HUES6 (cell line): ENCODE measurements around the gene UNC79.

Experiments
- H3K27ac ChIP-seq: 2 replicates; pipeline ENCODE4 v1.7.0; 2013; ENCODE audit warnings: low read depth, mild to moderate bottlenecking, low read length, inconsistent platforms
- H3K27me3 ChIP-seq: 2 replicates; pipeline ENCODE4 v1.6.1; 2013; ENCODE audit warnings: low read length; ENCODE audit not compliant: control insufficient read depth, insufficient read depth
- H3K36me3 ChIP-seq: 2 replicates; pipeline ENCODE4 v1.6.1; 2013; ENCODE audit warnings: low read length; ENCODE audit not compliant: control insufficient read depth, insufficient read depth
- H3K4me1 ChIP-seq: 2 replicates; pipeline ENCODE4 v1.6.1; 2013; ENCODE audit warnings: low read length; ENCODE audit not compliant: control insufficient read depth, insufficient read depth
- H3K4me3 ChIP-seq: 2 replicates; pipeline ENCODE4 v1.5.1; 2013; ENCODE audit warnings: low read depth, low read length
- H3K9ac ChIP-seq: one replicate; pipeline ENCODE4 v1.6.1; 2013; ENCODE audit warnings: mild to moderate bottlenecking, low read length
- H3K9me3 ChIP-seq: 2 replicates; pipeline ENCODE4 v1.6.1; 2013; ENCODE audit warnings: low read depth, low read length; ENCODE audit not compliant: control insufficient read depth, insufficient read depth

Gene UNC79

DNA sequence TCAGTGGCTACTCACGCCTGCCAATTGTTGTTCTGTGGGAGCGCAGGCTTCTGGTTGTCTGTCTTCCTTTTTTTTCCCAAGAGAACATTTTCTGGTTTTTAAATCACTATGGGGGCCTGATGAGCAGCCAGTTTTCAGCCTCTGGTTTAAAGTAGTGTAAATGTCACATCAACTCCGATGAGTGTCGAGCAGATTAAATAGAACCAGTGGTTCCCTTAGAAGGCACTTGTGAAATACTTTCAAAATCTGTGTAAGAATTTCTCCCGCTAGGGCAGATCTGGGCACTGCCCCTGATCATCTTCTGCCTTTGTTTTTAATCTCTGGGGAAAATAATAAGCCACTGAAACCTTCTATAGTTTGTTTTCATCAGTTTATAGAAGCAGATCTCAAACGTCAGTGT, 227.1 kb downstream of the UNC79 start:
- Histone ChIP-seq H3K36me3 (no peaks in the 10 kb centered on the region), H3K4me1 (peaks cover 6% of the 10 kb centered on the region; the same call in 1 of the 2 replicates), H3K9me3 (no peaks in the 10 kb centered on the region), H3K9ac (no peak overlapping the region), H3K27ac (no peak overlapping the region), H3K27me3 (no peaks in the 10 kb centered on the region), H3K4me3 (no peak overlapping the region)

DNA sequence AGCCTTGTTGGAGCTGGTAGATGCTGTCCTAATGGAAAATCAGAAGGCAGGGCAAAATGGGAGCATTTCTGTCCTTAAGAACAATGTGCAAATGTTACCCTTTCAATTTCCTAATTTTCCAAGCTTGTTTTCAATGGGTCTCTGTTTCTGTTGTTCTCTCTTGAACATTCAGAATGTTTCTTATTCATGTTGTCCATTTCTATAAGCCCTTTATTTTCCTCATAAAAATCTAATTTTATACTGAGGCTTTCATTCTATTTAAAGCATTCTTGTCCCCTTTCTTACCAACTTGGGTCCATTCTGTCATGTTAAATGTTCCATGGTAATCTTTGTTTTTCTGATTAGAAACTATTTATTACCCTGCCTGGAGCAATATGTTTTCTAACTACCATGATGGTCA, 232.6 kb downstream of the UNC79 start:
- no peak overlapping the region for H3K27ac ChIP-seq
- H3K9me3 ChIP-seq, result peaks cover 20% of the 10 kb centered on the region
- H3K4me1 ChIP-seq, result no peaks in the 10 kb centered on the region
- H3K4me3 ChIP-seq, result no peak overlapping the region
- no peaks in the 10 kb centered on the region for H3K36me3 ChIP-seq
- no peak overlapping the region for H3K9ac ChIP-seq
- no peaks in the 10 kb centered on the region for H3K27me3 ChIP-seq

DNA sequence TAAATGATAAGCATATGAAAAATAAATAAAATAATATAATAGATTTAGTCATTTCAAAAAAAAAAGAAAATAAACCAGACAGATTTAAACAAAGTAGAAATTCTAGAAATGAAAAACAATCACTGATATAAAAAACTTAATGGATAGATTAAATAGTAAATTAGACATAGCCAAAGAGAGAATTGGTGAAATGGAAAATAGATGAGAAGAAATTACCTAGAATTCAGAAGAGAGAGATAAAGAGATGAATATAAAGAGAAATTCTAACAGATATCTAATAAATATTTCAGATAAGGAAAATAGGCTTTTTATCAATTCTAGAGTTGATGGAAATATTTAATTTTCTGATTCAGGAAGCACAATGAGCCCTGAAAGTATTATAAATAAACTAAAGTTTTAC, 234.4 kb downstream of the UNC79 start:
- Histone ChIP-seq H3K9me3 (peaks cover 20% of the 10 kb centered on the region), H3K4me3 (no peak overlapping the region), H3K4me1 (no peaks in the 10 kb centered on the region)

DNA sequence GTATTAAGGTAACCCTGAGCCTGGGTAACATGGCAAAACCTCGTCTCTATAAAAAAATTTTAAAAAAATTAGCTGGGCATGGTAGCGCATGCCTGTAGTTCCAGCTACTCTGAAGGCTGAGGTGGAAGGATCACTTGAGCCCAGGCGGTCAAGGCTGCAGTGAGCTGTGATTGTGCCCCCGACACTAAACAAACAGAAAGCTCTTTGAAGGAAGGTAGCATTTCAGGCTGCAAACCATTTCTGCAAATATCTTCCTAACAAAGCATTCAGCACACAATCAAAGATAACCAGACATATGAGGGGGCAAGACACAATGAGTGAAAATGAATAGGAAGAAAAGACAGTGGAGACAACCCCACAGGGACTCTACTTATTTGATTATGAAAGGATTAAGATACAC, 238.9 kb downstream of the UNC79 start:
- Histone ChIP-seq H3K9ac (no peak overlapping the region), H3K4me1 (no peaks in the 10 kb centered on the region), H3K27ac (no peak overlapping the region; the same call in 1 of the 2 replicates), H3K4me3 (no peak overlapping the region), H3K36me3 (no peaks in the 10 kb centered on the region), H3K9me3 (peaks cover 12% of the 10 kb centered on the region), H3K27me3 (no peaks in the 10 kb centered on the region)

More for the DNA sequence above, 234.4 kb downstream of the UNC79 start:
- H3K9ac ChIP-seq, result no peak overlapping the region
- H3K27me3 ChIP-seq, result no peaks in the 10 kb centered on the region
- no peak overlapping the region for H3K27ac ChIP-seq
- no peaks in the 10 kb centered on the region for H3K36me3 ChIP-seq

DNA sequence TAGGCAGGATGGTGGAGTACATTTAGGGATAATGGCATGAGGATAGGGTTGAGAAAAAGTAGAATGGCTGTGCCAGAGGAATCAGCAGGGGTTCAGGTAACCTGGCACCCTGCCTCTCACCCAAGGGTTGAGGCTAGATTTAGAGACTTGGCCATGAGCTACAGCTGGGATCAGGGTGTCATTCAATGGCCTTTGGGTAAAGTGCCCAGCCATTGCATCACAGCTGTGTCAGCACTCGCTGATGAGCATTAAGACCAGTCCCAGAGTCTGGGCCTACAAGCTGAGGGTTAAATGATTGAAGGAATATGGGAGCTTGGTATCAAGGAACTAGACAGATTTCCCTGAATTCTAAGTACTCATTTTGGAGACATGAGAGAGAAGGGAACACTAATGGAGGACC, 243.6 kb downstream of the UNC79 start:
- no peak overlapping the region for H3K9ac ChIP-seq
- H3K4me1 ChIP-seq, result no peaks in the 10 kb centered on the region
- no peaks in the 10 kb centered on the region for H3K27me3 ChIP-seq
- no peaks in the 10 kb centered on the region for H3K36me3 ChIP-seq
- H3K4me3 ChIP-seq, result no peak overlapping the region
- no peak overlapping the region for H3K27ac ChIP-seq
- no peaks in the 10 kb centered on the region for H3K9me3 ChIP-seq

DNA sequence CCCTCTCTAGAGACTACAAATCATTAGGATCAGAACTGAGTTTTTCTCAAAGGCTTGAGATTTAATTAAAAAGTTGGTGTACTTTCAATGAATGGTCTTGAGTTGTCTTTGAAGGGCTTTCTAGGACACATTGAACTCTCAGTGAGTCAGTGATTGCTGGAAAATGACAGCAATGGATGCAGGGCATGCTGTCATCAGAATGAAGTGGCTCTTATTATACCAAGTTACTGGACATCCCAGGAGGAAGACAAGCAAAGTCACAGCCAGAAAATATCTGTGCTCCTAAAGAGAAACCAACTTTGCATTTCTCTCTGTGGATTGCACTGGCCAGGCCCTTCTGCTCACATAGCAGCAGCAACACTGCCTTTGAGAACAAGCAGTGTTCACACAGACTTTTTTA, 244.9 kb downstream of the UNC79 start:
- H3K27ac ChIP-seq, result no peak overlapping the region
- H3K4me1 ChIP-seq, result no peaks in the 10 kb centered on the region

DNA sequence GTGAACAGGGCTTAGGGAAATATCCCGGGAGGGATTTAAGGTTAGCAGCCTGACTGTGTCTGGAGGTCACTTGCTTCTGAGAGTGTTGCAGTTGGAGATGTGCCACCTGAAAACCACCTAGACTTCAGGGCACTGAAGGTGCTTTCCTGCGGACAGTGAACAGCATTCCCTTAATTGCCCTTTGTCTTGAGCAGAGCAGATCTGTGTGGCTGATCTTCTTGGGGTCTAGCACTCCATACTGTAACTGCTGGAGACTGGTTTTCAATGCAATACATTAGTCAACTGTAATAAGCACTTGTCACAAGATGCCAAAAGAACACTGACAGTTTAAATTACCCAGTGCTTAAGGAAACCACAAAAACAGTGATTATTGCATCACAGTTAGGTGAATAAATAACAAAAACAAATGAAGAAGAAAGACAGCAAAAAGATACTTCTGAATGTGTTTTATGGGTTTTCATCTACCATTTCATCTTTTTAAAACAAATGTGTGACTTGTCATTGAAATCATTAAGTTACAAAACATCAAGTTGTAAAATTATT, 245.7 kb downstream of the UNC79 start:
- Histone ChIP-seq H3K9me3 (no peaks in the 10 kb centered on the region), H3K36me3 (no peaks in the 10 kb centered on the region), H3K27me3 (no peaks in the 10 kb centered on the region), H3K9ac (no peak overlapping the region), H3K4me1 (no peaks in the 10 kb centered on the region), H3K4me3 (no peak overlapping the region), H3K27ac (no peak overlapping the region)

More for the DNA sequence above, 244.9 kb downstream of the UNC79 start:
- H3K9ac ChIP-seq, result no peak overlapping the region
- no peak overlapping the region for H3K4me3 ChIP-seq
- no peaks in the 10 kb centered on the region for H3K9me3 ChIP-seq
- H3K36me3 ChIP-seq, result no peaks in the 10 kb centered on the region
- H3K27me3 ChIP-seq, result no peaks in the 10 kb centered on the region

DNA sequence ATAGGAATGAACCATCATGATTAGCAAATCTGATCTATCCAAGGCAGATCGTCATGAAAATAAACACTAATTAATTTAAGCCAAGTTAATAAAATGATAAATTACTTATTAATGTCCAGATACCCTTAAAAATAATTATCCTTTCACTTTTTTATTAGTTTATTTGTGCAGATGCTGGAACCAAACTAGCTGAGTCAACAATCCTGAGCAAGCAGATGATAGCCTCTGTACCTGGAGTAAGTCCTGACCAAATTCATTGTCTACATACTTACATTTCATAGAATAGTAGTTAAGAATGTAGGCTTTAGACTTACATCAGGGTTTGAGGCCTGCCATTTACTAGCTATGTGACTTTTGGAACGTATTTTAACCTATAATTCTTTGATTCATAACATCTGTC, 251.7 kb downstream of the UNC79 start:
- Histone ChIP-seq H3K9ac (no peak overlapping the region), H3K4me3 (no peak overlapping the region), H3K27me3 (no peaks in the 10 kb centered on the region), H3K9me3 (no peaks in the 10 kb centered on the region), H3K27ac (no peak overlapping the region), H3K4me1 (peaks cover 22% of the 10 kb centered on the region), H3K36me3 (no peaks in the 10 kb centered on the region)

DNA sequence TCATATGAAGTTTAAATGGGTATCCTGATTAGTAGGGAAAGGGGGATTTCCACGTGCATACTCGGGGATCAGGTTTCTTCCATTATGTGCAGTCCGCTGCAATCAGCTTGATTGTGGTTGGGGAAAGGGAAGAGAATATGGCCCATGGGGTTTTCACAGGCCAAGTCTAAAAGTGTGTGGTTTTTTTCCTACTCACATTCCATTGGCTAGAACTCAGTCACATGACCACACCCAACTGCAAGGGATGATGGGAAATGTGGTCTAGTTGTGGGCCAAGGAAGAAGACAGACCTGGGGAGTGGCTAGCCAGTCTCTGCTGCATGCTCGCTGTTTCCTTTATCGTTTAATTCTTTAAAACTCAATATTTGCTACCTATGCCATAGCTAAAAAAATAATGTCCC, 252.5 kb downstream of the UNC79 start:
- H3K4me3 ChIP-seq, result no peak overlapping the region

DNA sequence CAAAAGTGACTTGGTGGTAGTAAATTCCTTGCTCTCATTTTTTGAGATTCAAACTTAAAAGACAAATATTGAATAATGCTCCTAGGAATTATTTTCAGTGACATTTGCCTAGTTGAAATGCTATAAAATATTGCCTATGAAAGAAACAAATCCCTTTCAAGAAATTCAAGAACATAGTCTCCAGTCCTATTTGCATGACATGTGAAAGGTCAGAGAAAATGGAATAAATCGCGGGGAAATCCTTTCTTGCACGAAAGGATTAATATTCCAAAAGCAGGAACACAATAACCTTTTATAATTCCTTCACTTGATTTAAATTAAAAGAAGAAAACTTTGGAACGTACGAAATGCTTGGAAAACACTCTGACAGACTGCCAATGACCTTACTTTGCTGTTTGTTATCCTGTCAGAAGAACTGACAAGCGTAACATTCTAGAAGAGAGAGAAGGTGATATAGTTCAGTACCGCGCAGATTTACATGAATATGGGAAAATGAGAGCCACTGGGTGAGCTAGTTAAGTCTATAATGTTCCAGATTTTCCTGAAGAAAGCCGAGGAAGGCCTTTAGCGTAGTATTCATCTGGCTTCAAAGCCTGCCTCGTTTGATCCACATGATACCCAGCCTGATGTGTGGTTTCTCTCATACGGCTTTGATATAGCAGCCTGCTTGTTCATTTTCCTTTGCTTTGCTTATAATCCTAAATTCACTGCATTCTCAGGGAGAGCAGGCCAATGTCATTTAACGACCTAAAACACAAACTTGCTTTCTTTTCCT, 254.6 kb downstream of the UNC79 start:
- H3K27me3 ChIP-seq, result no peaks in the 10 kb centered on the region
- H3K36me3 ChIP-seq, result no peaks in the 10 kb centered on the region
- H3K9ac ChIP-seq, result no peak overlapping the region
- no peak overlapping the region for H3K4me3 ChIP-seq
- no peak overlapping the region for H3K27ac ChIP-seq
- no peaks in the 10 kb centered on the region for H3K9me3 ChIP-seq
- peaks cover 44% of the 10 kb centered on the region for H3K4me1 ChIP-seq

More for the DNA sequence above, 252.5 kb downstream of the UNC79 start:
- Histone ChIP-seq H3K27me3 (no peaks in the 10 kb centered on the region), H3K4me1 (peaks cover 29% of the 10 kb centered on the region), H3K27ac (no peak overlapping the region), H3K36me3 (no peaks in the 10 kb centered on the region), H3K9me3 (no peaks in the 10 kb centered on the region), H3K9ac (no peak overlapping the region)

DNA sequence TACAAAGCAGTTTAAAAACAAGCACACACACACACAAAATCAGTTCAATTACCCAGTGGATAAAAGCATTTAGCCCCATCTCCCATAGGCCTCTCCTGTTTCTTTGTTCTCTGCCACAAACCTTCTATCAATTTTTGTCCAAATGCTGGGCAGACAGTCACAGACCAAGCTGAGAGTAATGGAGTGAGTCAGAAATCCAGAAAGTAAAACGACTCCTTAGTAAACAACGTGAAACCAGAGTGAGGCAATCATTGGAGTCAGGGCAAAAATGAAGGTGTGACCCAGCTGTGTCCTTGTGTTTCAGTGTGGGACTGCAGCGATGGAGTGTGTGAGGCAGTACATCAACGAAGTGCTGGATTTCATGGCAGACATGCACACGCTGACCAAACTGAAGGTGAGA, 255.5 kb downstream of the UNC79 start:
- Histone ChIP-seq H3K9me3 (no peaks in the 10 kb centered on the region), H3K27ac (no peak overlapping the region), H3K4me3 (no peak overlapping the region), H3K27me3 (no peaks in the 10 kb centered on the region), H3K36me3 (no peaks in the 10 kb centered on the region), H3K4me1 (peaks cover 46% of the 10 kb centered on the region), H3K9ac (no peak overlapping the region)
